C4-2B (cell line): ENCODE data around the gene ECT2L.

Experiments used
- ZFX ChIP-seq: fragments of 450-650 bp; IDR thresholded peaks from 2 replicates; pipeline ENCODE4 v1.6.1; 2017
- TF ChIP-seq, protein P1 (sequence below): fragments of 450-650 bp; conservative IDR thresholded peaks from 2 replicates; pipeline ENCODE4 v1.5.1; 2017; ENCODE audit warnings: mild to moderate bottlenecking

DNA sequence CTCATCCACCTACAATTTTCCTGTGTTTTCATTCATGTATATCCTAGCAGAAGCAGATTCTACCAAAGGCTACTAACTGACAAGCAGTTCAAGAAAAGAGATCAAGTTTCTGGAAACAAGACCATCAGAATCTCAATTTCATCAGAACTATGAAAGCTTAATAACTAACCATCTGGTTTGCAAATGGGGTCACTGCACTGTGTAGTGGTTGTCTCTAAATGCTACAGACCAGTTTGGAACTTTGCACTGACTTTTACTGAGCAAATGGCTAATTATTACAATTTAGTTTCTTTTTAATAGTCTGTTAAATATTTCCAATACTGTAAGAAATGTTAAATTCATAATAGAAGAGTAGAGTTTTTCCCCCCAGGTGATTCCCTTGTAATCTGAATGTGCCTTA, 127.7 kb downstream of the ECT2L start:
- TF ChIP-seq, protein P1, sequence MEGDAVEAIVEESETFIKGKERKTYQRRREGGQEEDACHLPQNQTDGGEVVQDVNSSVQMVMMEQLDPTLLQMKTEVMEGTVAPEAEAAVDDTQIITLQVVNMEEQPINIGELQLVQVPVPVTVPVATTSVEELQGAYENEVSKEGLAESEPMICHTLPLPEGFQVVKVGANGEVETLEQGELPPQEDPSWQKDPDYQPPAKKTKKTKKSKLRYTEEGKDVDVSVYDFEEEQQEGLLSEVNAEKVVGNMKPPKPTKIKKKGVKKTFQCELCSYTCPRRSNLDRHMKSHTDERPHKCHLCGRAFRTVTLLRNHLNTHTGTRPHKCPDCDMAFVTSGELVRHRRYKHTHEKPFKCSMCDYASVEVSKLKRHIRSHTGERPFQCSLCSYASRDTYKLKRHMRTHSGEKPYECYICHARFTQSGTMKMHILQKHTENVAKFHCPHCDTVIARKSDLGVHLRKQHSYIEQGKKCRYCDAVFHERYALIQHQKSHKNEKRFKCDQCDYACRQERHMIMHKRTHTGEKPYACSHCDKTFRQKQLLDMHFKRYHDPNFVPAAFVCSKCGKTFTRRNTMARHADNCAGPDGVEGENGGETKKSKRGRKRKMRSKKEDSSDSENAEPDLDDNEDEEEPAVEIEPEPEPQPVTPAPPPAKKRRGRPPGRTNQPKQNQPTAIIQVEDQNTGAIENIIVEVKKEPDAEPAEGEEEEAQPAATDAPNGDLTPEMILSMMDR, result no peak
- no peak for TF ChIP-seq ZFX
